Liver (tissue), 9 donors: ENCODE data around the gene ATE1. TPM values are rescaled to one million over a fixed set of nuclear protein-coding genes. Genes with fewer than 3 reads are reported as not detected.

ENCODE experiments used
- DNase-seq: peaks from one replicate; pipeline ENCODE4 v3.0.0-alpha.2; 2017; ENCODE audit warnings: low spot score
- H3K27ac ChIP-seq, 2 donors: one replicate each; pipeline ENCODE4 v1.7.0; 2013; ENCODE audit warnings: inconsistent platforms in 2 of 2, low read length in 2 of 2, control low read depth in 1 of 2, low read depth in 1 of 2, mild to moderate bottlenecking in 1 of 2
- H3K27me3 ChIP-seq, 4 donors: one replicate each; pipeline versions ENCODE4 v1.6.1 to v1.7.0; 2013; ENCODE audit warnings: low read length in 3 of 4, inconsistent platforms in 1 of 4, mild to moderate bottlenecking in 1 of 4, moderate library complexity in 1 of 4; ENCODE audit not compliant: control insufficient read depth in 4 of 4, insufficient read depth in 4 of 4
- H3K36me3 ChIP-seq, 4 donors: one replicate each; pipeline versions ENCODE4 v1.6.1 to v1.7.0; 2013; ENCODE audit warnings: low read length in 3 of 4, mild to moderate bottlenecking in 3 of 4, low read depth in 1 of 4, moderate library complexity in 1 of 4; ENCODE audit not compliant: control insufficient read depth in 4 of 4, insufficient read depth in 3 of 4
- H3K4me1 ChIP-seq, 4 donors: one replicate each; pipeline versions ENCODE4 v1.6.1 to v1.7.0; 2013; ENCODE audit warnings: low read length in 3 of 4, mild to moderate bottlenecking in 3 of 4, moderate library complexity in 1 of 4; ENCODE audit not compliant: control insufficient read depth in 4 of 4, insufficient read depth in 4 of 4
- H3K4me3 ChIP-seq, 3 donors: one replicate each; pipeline versions ENCODE4 v1.6.1 to v1.7.0; 2013; ENCODE audit warnings: low read length in 3 of 3, control low read depth in 1 of 3, low read depth in 1 of 3, mild to moderate bottlenecking in 1 of 3
- H3K9ac ChIP-seq, 2 donors: one replicate each; pipeline ENCODE4 v1.7.0; 2013; ENCODE audit warnings: low read length in 2 of 2, mild to moderate bottlenecking in 2 of 2, moderate library complexity in 2 of 2, control low read depth in 1 of 2, low read depth in 1 of 2
- H3K9me3 ChIP-seq, 4 donors: one replicate each; pipeline versions ENCODE4 v1.6.1 to v1.7.0; 2013; ENCODE audit warnings: low read length in 3 of 4; ENCODE audit not compliant: control insufficient read depth in 4 of 4
- ATF3 ChIP-seq: IDR thresholded peaks from 2 replicates; pipeline ENCODE4 v1.6.1; 2016; ENCODE audit warnings: antibody characterized with exemption
- EGR1 ChIP-seq, 2 donors: IDR thresholded peaks; 2 replicates each; pipeline ENCODE4 v1.6.1; 2016 to 2018; ENCODE audit warnings: antibody characterized with exemption in 2 of 2, low read depth in 2 of 2
- FOXA1 ChIP-seq: IDR thresholded peaks from 2 replicates; pipeline ENCODE4 v1.6.1; 2016; ENCODE audit warnings: antibody characterized with exemption
- FOXA2 ChIP-seq: IDR thresholded peaks from 2 replicates; pipeline ENCODE4 v1.6.1; 2016; ENCODE audit warnings: antibody characterized with exemption
- GABPA ChIP-seq, 2 donors: IDR thresholded peaks in 1 of 2; conservative IDR thresholded peaks in 1 of 2; 2 replicates each; pipeline ENCODE4 v1.6.1; 2016; ENCODE audit warnings: antibody characterized with exemption in 2 of 2, mild to moderate bottlenecking in 1 of 2, moderate library complexity in 1 of 2
- HNF4A ChIP-seq, 2 donors: conservative IDR thresholded peaks; 2 replicates each; pipeline ENCODE4 v1.6.1; 2016; ENCODE audit warnings: antibody characterized with exemption in 2 of 2, mild to moderate bottlenecking in 2 of 2
- HNF4G ChIP-seq: IDR thresholded peaks from 2 replicates; pipeline ENCODE4 v1.6.1; 2016; ENCODE audit warnings: antibody characterized with exemption
- JUND ChIP-seq, 2 donors: IDR thresholded peaks; 2 replicates each; pipeline ENCODE4 v1.6.1; 2016; ENCODE audit warnings: antibody characterized with exemption in 2 of 2
- NR2F2 ChIP-seq: IDR thresholded peaks from 2 replicates; pipeline ENCODE4 v1.6.1; 2016; ENCODE audit warnings: antibody characterized with exemption
- RAD21 ChIP-seq, 2 donors: IDR thresholded peaks; 2 replicates each; pipeline ENCODE4 v1.6.1; 2016; ENCODE audit warnings: antibody characterized with exemption in 2 of 2, mild to moderate bottlenecking in 2 of 2
- REST ChIP-seq: IDR thresholded peaks from 2 replicates; pipeline ENCODE4 v1.6.1; 2016; ENCODE audit warnings: antibody characterized with exemption, mild to moderate bottlenecking
- RXRA ChIP-seq, 2 donors: IDR thresholded peaks; 2 replicates each; pipeline ENCODE4 v1.6.1; 2017 to 2018; ENCODE audit warnings: antibody characterized with exemption in 2 of 2, mild to moderate bottlenecking in 1 of 2
- SP1 ChIP-seq: IDR thresholded peaks from 2 replicates; pipeline ENCODE4 v1.6.1; 2018; ENCODE audit warnings: antibody characterized with exemption, mild to moderate bottlenecking
- TAF1 ChIP-seq: conservative IDR thresholded peaks from 2 replicates; pipeline ENCODE4 v1.6.1; 2016; ENCODE audit warnings: antibody characterized with exemption, mild to moderate bottlenecking
- YY1 ChIP-seq: IDR thresholded peaks from 2 replicates; pipeline ENCODE4 v1.6.1; 2016; ENCODE audit warnings: antibody characterized with exemption, mild to moderate bottlenecking
- ZBTB33 ChIP-seq: IDR thresholded peaks from 2 replicates; pipeline ENCODE4 v1.6.1; 2016; ENCODE audit warnings: antibody characterized with exemption
- WGBS: extraction: QIAGEN DNeasy Blood & Tissue Kit; methylation state at CpG from one replicate; pipeline ENCODE4 v1.1.7; 2013; 5-methylcytosine and 5-hydroxymethylcytosine counted together
- polyA plus RNA-seq, 2 donors: library from polyadenylated mRNA; stranded (reverse) in 1 of 2; unstranded in 1 of 2; fragments of 200-250 nt in 1 of 2; fragments of >200 nt in 1 of 2; fragmentation: Nextera tagmentation in 1 of 2; extraction: Ambion mirVana in 1 of 2; gene quantifications; one replicate each; pipeline versions ENCODE4 v1.2.1 to v1.2.3, GENCODE V29; 2013 to 2015
- total RNA-seq, 2 donors: library from RNA; depleted of rRNA; stranded (reverse); fragments of >200 nt; gene quantifications; one replicate each; pipeline ENCODE4 v1.2.3, GENCODE V29; 2014
- TF ChIP-seq, protein P1 (sequence below): fragments of 150-350 bp; IDR thresholded peaks from 2 replicates; pipeline ENCODE4 v1.5.1; 2017; ENCODE audit warnings: improper control_type of control experiment, low read depth, low read length; ENCODE audit not compliant: missing input control
- TF ChIP-seq, protein P2 (sequence below): IDR thresholded peaks from 2 replicates; pipeline ENCODE4 v1.6.1; 2016; ENCODE audit warnings: antibody characterized with exemption
- donor health status: healthy.
- donor health status: healthy.
- donor health status: healthy.
- donor health status: healthy.
- donor health status: healthy.

ATE1 gene
- total and polyA plus RNA-seq, 4 donors = 7.9 to 34.9 (median 13.5) TPM

GRCh38 chr10:121952226-121952625, 24.4 kb upstream of the ATE1 start:
- Histone ChIP-seq H3K27ac (no peak overlapping the region), H3K27me3 (no peaks in the 10 kb centered on the region), H3K9ac (no peak overlapping the region), H3K9me3 (no peaks in the 10 kb centered on the region), H3K4me3 (no peak overlapping the region), H3K36me3 (peaks cover 0 to 16% (median 3%) of the 10 kb centered on the region in 4 donors), H3K4me1 (no peaks in the 10 kb centered on the region)
- no peak for TF ChIP-seq JUND (IDR thresholded peaks at IDR 0.05)
- TF ChIP-seq, protein P1, sequence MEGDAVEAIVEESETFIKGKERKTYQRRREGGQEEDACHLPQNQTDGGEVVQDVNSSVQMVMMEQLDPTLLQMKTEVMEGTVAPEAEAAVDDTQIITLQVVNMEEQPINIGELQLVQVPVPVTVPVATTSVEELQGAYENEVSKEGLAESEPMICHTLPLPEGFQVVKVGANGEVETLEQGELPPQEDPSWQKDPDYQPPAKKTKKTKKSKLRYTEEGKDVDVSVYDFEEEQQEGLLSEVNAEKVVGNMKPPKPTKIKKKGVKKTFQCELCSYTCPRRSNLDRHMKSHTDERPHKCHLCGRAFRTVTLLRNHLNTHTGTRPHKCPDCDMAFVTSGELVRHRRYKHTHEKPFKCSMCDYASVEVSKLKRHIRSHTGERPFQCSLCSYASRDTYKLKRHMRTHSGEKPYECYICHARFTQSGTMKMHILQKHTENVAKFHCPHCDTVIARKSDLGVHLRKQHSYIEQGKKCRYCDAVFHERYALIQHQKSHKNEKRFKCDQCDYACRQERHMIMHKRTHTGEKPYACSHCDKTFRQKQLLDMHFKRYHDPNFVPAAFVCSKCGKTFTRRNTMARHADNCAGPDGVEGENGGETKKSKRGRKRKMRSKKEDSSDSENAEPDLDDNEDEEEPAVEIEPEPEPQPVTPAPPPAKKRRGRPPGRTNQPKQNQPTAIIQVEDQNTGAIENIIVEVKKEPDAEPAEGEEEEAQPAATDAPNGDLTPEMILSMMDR = no peak
- no peak for TF ChIP-seq FOXA1
- no peak for TF ChIP-seq SP1
- no peak for TF ChIP-seq NR2F2
- no peak for TF ChIP-seq HNF4A (conservative IDR thresholded peaks at IDR 0.05)
- TF ChIP-seq FOXA2 = no peak
- no peak for TF ChIP-seq EGR1 (IDR thresholded peaks at IDR 0.05; ENCODE audit: low read depth in 2 of 2)
- no peak for TF ChIP-seq RAD21 (IDR thresholded peaks at IDR 0.05)
- no peak for TF ChIP-seq ATF3
- TF ChIP-seq HNF4G = no peak
- no peak for TF ChIP-seq TAF1
- TF ChIP-seq, protein P2, sequence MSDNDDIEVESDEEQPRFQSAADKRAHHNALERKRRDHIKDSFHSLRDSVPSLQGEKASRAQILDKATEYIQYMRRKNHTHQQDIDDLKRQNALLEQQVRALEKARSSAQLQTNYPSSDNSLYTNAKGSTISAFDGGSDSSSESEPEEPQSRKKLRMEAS = no peak
- no peak for TF ChIP-seq YY1
- no peak for TF ChIP-seq REST
- TF ChIP-seq RXRA (IDR thresholded peaks at IDR 0.05) = no peak
- DNase-seq = no peak
- WGBS = 96% methylated on average over 5 of the region's 5 CpGs

- Histone ChIP-seq H3K27me3 (no peaks in the 10 kb centered on the region), H3K36me3 (no peaks in the 10 kb centered on the region), H3K4me1 (no peaks in the 10 kb centered on the region), H3K9ac (no peak overlapping the region), H3K27ac (no peak overlapping the region), H3K9me3 (no peaks in the 10 kb centered on the region), H3K4me3 (no peak overlapping the region)
- DNase-seq = no peak
- WGBS = 94% methylated on average over 3 of the region's 3 CpGs
- TF ChIP-seq FOXA2 (no peak), REST (no peak), JUND (IDR thresholded peaks at IDR 0.05) (no peak), GABPA (IDR thresholded peaks at IDR 0.05 in 1 of 2, conservative IDR thresholded peaks at IDR 0.05 in 1 of 2) (no peak), RXRA (IDR thresholded peaks at IDR 0.05) (no peak), EGR1 (IDR thresholded peaks at IDR 0.05; ENCODE audit: low read depth in 2 of 2) (no peak), RAD21 (IDR thresholded peaks at IDR 0.05) (no peak), NR2F2 (no peak), ZBTB33 (no peak), HNF4G (no peak), ATF3 (no peak), FOXA1 (no peak)
- TF ChIP-seq, protein P1 = no peak
Measured at GRCh38 chr10:121949451-121949850, 21.6 kb upstream of the ATE1 start.
